ENCODE data around the gene OR1E2. TPM values are rescaled to one million over a fixed set of nuclear protein-coding genes. Genes with fewer than 3 reads are reported as not detected.
A peak's percentile ranks its signal among the peaks of the same experiment; 100 is the strongest.
"Not testable (repeated sequence)": the region's sequence is repeated elsewhere in the genome, so short reads cannot be mapped to it uniquely, and the experiment has no call there.

Gene OR1E2
- total and polyA plus RNA-seq, 4 donors, result not detected

GRCh38 chr17:3448059-3448665 lies 14.5 kb upstream of the OR1E2 start:
- no peak for TF ChIP-seq CTCF (IDR thresholded peaks at IDR 0.05; ENCODE audit: control extremely low read depth, extremely low read depth)
- no peaks in the 10 kb centered on the region for H3K9me3 ChIP-seq (ENCODE audit: control insufficient read depth in 4 of 4, insufficient read depth in 3 of 4, low read length in 3 of 4)
- H3K27me3 ChIP-seq (ENCODE audit: control insufficient read depth in 3 of 3, insufficient read depth in 3 of 3, low read length in 2 of 3), result no peaks in the 10 kb centered on the region
- ATAC-seq (ENCODE audit: insufficient read depth, low FRiP score) (no peak), DNase-seq (peak in 2 of 3 donors; percentile 76 to 80)
- WGBS, 2 donors, result 39 to 54% methylated on average over 2 of the region's 2 CpGs
- peak overlapping the region in 1 of 2 donors; percentile 57 for H3K9ac ChIP-seq (ENCODE audit: insufficient read depth in 1 of 2, low read length in 2 of 2)
- H3K4me3 ChIP-seq, result no peak overlapping the region
- peaks cover 0 to 17% (median 0%) of the 10 kb centered on the region in 5 donors for H3K4me1 ChIP-seq (ENCODE audit: control insufficient read depth in 5 of 5, insufficient read depth in 5 of 5, low read length in 5 of 5)
- no peaks in the 10 kb centered on the region for H3K36me3 ChIP-seq (ENCODE audit: control insufficient read depth in 4 of 4, insufficient read depth in 4 of 4, low read length in 4 of 4)
- no peak overlapping the region for H3K27ac ChIP-seq (ENCODE audit: low read depth in 1 of 2, low read length in 1 of 2)

GRCh38 chr17:3447625-3448024 lies 14.0 kb upstream of the OR1E2 start:
- TF ChIP-seq CTCF (IDR thresholded peaks at IDR 0.05; ENCODE audit: control extremely low read depth, extremely low read depth), result no peak
- H3K9me3 ChIP-seq (ENCODE audit: control insufficient read depth in 4 of 4, insufficient read depth in 3 of 4, low read length in 3 of 4), result no peaks in the 10 kb centered on the region
- H3K27ac ChIP-seq (ENCODE audit: low read depth in 1 of 2, low read length in 1 of 2), result no peak overlapping the region
- H3K4me1 ChIP-seq (ENCODE audit: control insufficient read depth in 5 of 5, insufficient read depth in 5 of 5, low read length in 5 of 5), result peaks cover 0 to 17% (median 0%) of the 10 kb centered on the region in 5 donors
- no peaks in the 10 kb centered on the region for H3K36me3 ChIP-seq (ENCODE audit: control insufficient read depth in 4 of 4, insufficient read depth in 4 of 4, low read length in 4 of 4)
- no peaks in the 10 kb centered on the region for H3K27me3 ChIP-seq (ENCODE audit: control insufficient read depth in 3 of 3, insufficient read depth in 3 of 3, low read length in 2 of 3)
- DNase-seq (peak in 2 of 3 donors; percentile 14 to 23), ATAC-seq (ENCODE audit: insufficient read depth, low FRiP score) (no peak)
- no peak overlapping the region for H3K4me3 ChIP-seq
- WGBS, 2 donors, result 32 to 47% methylated on average over 2 of the region's 2 CpGs
- no peak overlapping the region for H3K9ac ChIP-seq (ENCODE audit: insufficient read depth in 1 of 2, low read length in 2 of 2)

GRCh38 chr17:3440451-3440850 lies 6.8 kb upstream of the OR1E2 start:
- Histone ChIP-seq H3K4me3 (no peak overlapping the region), H3K27me3 (ENCODE audit: control insufficient read depth in 3 of 3, insufficient read depth in 3 of 3, low read length in 2 of 3) (no peaks in the 10 kb centered on the region), H3K9ac (ENCODE audit: insufficient read depth in 1 of 2, low read length in 2 of 2) (no peak overlapping the region), H3K4me1 (ENCODE audit: control insufficient read depth in 5 of 5, insufficient read depth in 5 of 5, low read length in 5 of 5) (peaks cover 0 to 16% (median 0%) of the 10 kb centered on the region in 5 donors), H3K27ac (ENCODE audit: low read depth in 1 of 2, low read length in 1 of 2) (no peak overlapping the region), H3K9me3 (ENCODE audit: control insufficient read depth in 4 of 4, insufficient read depth in 3 of 4, low read length in 3 of 4) (no peaks in the 10 kb centered on the region), H3K36me3 (ENCODE audit: control insufficient read depth in 4 of 4, insufficient read depth in 4 of 4, low read length in 4 of 4) (no peaks in the 10 kb centered on the region)
- DNase-seq, result peak in 2 of 3 donors; percentile 46 to 58
- TF ChIP-seq CTCF (IDR thresholded peaks at IDR 0.05; ENCODE audit: control extremely low read depth, extremely low read depth), result no peak
- no peak for ATAC-seq (ENCODE audit: insufficient read depth, low FRiP score)
- WGBS, 2 donors, result 65 to 78% methylated on average over 2 of the region's 2 CpGs

- H3K9me3 ChIP-seq (ENCODE audit: control insufficient read depth in 4 of 4, insufficient read depth in 3 of 4, low read length in 3 of 4), result no peaks in the 10 kb centered on the region
- no peaks in the 10 kb centered on the region for H3K27me3 ChIP-seq (ENCODE audit: control insufficient read depth in 3 of 3, insufficient read depth in 3 of 3, low read length in 2 of 3)
- no peaks in the 10 kb centered on the region for H3K36me3 ChIP-seq (ENCODE audit: control insufficient read depth in 4 of 4, insufficient read depth in 4 of 4, low read length in 4 of 4)
- H3K4me3 ChIP-seq, result no peak overlapping the region
- peaks cover 0 to 16% (median 0%) of the 10 kb centered on the region in 5 donors for H3K4me1 ChIP-seq (ENCODE audit: control insufficient read depth in 5 of 5, insufficient read depth in 5 of 5, low read length in 5 of 5)
- TF ChIP-seq CTCF (IDR thresholded peaks at IDR 0.05; ENCODE audit: control extremely low read depth, extremely low read depth), result no peak
- no peak overlapping the region for H3K9ac ChIP-seq (ENCODE audit: insufficient read depth in 1 of 2, low read length in 2 of 2)
- no peak for ATAC-seq (ENCODE audit: insufficient read depth, low FRiP score)
- H3K27ac ChIP-seq (ENCODE audit: low read depth in 1 of 2, low read length in 1 of 2), result no peak overlapping the region
- WGBS, 2 donors, result 56 to 76% methylated on average over 1 of the region's 1 CpG
- DNase-seq, result no peak
Measured at GRCh38 chr17:3438368-3438767, 4.7 kb upstream of the OR1E2 start.

GRCh38 chr17:3433215-3433614 lies 426 bp downstream of the OR1E2 start:
- not testable (repeated sequence) for H3K4me1 ChIP-seq (ENCODE audit: control insufficient read depth in 5 of 5, insufficient read depth in 5 of 5, low read length in 5 of 5); H3K36me3 ChIP-seq (ENCODE audit: control insufficient read depth in 4 of 4, insufficient read depth in 4 of 4, low read length in 4 of 4); H3K9me3 ChIP-seq (ENCODE audit: control insufficient read depth in 4 of 4, insufficient read depth in 3 of 4, low read length in 3 of 4); H3K27ac ChIP-seq (ENCODE audit: low read depth in 1 of 2, low read length in 1 of 2); ATAC-seq (ENCODE audit: insufficient read depth, low FRiP score); H3K27me3 ChIP-seq (ENCODE audit: control insufficient read depth in 3 of 3, insufficient read depth in 3 of 3, low read length in 2 of 3); H3K4me3 ChIP-seq; H3K9ac ChIP-seq (ENCODE audit: insufficient read depth in 1 of 2, low read length in 2 of 2)
- peak in 1 of 3 donors; percentile 26 for DNase-seq
- 17 to 31% methylated on average over 7 of the region's 7 CpGs for WGBS, 2 donors

Data from lung (tissue), 12 donors.